CMK (cell line): ENCODE measurements around the gene RPS10.

Experiments
- DNase-seq: peaks from one replicate; pipeline ENCODE4 v3.0.0-alpha.2; 2010; ENCODE audit warnings: low read depth

Gene RPS10

DNA sequence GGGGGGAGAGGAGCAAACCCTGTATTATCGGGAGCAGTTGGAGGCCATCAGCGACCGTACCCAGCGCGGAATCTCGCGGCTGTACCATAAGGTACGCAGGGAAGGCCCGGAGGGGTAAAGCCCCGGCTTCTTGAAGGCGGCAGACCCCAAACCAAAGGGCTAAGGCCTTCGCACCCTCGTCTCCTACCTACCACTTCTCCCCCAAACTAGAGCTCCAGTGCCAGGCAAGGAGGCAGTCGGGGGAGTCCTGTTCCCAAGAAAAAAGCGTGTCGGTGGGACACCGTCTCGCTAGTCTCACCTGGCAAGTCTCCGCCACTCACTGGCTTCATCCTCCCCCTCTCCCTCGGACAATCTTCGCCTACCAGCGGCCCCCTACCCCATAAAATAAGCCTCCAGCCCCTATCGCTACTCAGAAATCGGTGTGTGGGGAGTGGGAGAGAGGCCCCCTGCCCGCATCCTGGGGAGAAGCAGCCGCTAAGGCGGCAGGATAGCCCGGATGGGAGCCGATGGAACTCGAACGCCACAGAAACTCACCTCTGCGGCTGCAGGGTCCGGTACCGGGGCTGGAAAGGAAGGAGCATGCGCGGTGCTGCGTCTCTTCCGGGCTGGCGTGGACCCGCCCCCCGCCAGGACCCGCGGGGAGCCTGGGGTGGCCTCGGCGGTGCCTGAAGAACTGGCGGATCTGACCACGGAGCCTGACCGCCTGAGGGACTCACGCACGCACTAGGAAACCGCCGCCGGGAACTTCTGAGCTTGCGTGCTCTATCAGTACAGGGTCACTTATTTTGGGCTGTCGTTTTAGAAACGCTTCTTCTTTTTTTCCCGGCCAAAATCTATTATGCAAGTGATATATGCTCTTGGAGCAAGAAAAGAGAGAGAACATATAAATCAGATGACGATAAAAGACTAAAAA, at the start of gene RPS10:
TSS of gene RPS10 (minus strand) at position 572 of the 913 bp plus-strand sequence. CDS start 848 bp downstream, outside the sequence.
- DNase-seq = peak; percentile 80

DNA sequence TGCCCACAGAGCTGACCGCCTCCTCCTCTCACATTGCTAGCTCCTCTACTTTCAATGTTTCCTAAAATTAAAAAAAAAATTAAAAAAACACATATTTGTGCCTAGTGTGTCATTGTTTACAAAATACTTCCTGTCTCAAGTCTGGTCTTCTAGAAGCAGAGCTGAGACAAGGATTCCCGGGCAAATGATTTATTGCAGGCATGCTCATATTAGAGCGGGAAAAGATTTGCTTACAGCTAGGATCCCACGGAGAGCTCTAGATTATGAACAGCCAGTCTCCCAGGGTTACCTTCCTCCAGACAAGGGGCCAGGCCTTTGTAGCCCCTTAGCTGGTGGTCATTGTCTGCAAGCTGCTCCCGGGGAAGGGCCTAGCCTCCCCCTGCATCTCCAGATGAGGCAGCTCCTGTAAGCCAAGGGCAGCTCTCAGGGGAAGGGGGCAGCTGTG, 49.4 kb upstream of the RPS10 start:
- DNase-seq = no peak

DNA sequence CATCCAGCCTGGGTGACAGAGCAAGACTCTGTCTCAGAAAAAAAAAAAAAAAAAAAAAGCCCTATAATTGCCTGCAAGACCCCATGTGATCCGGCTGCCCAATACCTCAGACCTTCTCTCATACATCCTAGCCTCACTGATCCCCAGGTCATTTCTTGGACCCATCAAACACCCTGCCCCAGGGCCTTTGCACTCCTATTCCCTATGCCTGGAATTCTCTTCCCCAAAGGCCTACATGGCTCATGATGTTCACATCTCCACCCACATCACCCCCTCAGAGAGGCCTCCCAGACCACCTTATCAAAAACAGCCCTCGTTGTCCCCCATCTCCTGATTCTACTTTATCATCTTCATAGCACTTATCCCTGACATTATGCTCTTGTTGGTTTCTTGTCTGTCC, 48.9 kb upstream of the RPS10 start:
- no peak for DNase-seq

DNA sequence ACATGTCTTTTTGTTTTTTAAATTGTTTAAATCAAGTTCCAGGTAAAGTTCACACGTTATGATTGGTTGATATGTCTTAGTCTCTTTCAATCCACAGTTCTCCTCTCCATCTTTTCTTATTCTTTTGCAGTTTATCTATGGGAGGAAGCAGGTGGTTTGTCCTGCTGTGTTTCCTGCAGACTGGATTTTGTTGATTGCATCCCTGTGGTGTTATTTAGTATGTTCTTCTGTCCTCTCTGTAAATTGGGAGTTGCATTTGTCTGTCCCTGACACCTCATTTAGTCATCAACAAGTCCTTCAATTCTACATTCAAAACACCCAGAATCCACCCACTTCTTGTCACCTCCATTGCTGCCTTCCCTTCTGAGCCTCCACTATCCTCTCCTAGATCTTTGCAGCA, 48.1 kb upstream of the RPS10 start:
- DNase-seq = no peak

DNA sequence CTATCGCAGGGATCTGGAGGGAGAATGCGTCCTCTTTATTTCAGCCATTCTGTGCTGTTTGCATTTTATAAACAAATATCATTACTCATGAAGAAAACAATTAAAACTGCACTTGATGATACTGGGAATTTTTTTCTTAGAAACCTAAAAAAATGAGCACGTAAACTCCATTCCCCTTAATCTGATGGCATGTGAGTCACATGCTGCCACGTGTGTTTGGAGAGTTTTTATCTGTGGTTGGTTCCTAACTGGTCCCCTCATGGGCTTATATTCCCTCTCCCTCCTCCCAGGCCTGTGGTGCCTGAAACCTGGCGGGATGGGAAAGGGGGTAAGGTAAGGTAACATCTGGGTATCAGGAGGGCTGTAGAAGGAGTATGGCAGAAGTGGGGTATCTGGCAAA, 46.6 kb upstream of the RPS10 start:
- no peak for DNase-seq

DNA sequence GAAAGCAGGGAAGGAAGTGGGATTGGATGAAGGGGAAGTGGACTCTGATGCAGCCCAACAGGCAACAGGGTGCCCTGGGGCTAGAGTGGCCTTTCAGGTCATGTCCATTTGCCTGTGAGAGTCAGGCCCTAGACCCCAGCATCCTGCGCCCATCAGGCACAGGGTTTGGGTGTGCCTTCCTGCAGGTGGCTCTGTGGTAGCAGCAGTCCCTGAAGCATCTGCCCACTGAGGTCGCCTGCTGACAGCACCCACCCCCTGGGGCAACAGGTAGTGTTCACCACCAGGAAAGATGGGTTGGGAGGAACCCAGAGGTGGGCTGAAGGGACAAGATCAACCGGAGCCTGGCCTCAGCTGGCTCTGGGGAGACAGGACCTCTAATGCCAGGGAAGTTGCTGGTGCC, 43.6 kb upstream of the RPS10 start:
- no peak for DNase-seq

DNA sequence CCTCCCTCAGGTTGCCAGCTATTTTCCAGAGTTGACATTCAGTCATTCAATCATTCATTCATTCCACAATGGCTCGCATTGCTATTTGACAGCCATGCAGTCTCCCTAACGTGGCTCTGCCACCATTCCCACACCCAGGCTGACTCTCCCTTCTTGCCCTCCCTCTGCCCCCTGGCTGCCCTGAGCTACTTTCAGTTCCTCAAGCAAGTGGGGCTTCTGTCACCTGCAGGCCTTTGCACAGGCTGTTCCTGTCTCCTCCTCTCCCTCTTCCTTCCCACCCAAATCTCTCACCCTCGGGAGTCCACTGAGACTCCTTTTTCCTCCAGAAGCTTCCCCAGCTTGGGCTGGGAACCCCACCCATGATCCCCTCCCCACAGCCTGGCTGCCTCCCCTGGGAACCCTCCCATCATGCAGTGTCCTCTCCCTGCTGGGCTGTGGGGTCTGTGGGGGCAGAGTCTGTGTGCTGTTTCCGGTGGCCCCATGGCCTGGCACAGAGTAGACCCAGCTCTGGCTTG, 42.6 kb upstream of the RPS10 start:
- no peak for DNase-seq

DNA sequence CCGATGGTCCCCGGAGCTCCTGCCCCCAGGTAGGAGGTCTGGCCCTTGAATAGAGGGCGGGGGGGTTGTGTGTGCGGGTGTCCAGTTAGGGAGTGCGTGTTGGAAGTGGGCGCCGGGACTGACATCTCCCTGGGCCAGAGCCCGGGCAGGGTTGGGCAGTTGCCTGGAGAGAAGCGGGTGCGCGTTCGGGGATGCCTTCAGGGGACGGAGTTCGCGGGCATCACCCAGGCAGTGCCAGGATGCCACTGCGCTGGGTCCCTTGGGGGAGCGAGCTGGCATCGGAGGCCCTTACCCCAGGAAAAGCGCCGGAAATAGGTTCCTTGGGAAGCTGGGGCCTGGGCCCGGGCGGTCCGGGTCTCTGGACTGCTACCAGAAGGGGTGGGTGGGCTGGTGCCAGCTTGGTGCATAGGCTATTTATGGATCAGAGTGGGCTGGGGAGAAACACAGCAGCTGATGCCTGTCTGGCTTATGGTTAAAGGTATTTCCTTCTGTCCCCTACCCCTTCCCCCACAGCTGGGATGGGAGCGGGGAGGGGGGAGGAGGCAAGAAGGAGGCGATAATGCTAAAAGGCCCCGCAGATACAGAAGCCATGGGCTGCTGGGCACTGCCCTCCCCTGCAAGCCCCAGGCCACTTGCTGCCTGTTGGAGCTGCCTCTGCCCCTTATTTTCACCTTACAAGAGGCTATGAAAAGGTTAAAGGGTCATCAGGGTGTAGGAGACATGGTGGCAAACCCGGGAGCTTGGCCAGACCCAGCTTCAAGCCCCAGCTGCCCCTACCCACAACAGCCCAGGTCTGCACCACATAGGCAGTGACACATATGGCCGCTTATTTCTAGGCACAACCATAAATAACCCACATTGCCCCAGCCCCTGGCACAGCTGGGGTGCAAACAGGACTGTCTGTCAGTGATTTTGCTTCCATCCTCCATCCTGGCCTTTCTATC, 40.6 kb upstream of the RPS10 start:
- no peak for DNase-seq

DNA sequence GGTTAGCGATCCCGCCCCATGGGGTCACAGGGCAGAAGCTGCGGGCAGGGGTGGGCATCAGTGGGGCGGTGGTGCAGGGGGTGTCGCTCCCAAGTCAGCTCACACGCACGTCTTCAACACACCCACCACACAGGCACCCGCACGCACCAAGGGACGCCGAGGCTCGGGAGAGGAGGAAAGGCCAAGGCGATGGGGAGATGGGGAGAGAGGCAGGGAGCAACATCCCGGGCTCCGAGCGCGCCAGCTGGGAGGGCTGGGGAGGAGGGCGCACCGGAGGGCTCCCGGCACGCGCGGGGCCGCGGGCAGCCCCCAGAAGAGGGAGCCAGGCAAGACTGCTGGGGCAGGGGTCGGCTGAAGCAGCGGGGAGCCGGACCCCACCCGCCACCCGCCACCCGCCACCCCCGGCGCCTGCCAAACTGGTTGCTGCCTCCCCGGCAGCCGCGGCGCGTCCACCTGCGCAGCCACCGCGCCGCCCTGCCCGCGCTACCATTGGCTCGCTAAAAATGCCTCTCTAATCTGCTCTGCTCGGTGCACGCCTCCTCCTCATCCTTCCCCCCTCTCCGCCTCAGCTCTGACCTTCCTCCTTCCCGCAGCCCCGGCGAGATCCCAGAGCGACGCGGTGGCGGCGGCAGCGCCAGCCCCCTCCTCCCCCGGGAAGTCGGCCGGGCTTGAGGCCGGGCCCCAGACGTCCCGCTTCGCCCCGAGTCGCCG, 39.8 kb upstream of the RPS10 start, which contains the start of gene PACSIN1:
TSS of gene PACSIN1 (plus strand) at position 546 of the 711 bp plus-strand sequence. CDS start 60,230 bp downstream, outside the sequence.
- no peak for DNase-seq

DNA sequence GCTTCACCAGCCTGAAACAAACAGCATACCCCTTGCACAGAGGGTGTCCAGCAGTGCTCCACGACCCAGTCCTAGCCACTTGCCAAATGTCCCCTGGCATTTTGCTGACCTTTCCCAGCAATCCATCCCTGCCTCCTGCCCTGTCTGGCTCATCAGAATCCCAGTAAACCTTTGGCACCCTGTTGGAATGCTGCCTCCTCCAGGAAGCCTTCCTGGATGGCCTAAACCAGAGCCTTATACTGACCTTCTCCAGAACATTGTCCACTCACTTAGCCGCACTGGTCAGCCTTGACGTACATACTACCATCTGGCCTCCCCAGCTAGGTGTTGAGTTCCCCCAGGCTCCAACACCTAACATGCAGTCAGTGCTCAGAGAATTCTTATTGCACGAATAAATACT, 38.0 kb upstream of the RPS10 start:
- DNase-seq = no peak

DNA sequence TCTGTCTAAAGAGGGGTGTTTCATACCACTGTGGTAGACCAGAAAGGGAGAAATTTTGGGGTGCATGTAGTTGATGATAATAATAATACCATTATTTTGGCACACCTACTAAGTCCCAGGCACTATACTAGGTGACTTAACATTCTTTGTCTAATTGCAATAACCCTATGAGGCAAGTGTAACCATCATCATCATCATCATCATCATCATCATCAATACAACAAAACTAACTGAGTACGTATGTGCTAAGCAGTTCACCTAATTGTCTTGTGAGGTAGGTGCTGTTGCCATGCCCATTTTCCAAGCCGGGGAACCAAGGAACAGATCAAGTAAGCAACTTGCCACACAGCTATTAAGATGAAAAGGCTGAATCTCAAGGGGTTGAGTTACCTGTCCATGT, 37.4 kb upstream of the RPS10 start:
- no peak for DNase-seq

DNA sequence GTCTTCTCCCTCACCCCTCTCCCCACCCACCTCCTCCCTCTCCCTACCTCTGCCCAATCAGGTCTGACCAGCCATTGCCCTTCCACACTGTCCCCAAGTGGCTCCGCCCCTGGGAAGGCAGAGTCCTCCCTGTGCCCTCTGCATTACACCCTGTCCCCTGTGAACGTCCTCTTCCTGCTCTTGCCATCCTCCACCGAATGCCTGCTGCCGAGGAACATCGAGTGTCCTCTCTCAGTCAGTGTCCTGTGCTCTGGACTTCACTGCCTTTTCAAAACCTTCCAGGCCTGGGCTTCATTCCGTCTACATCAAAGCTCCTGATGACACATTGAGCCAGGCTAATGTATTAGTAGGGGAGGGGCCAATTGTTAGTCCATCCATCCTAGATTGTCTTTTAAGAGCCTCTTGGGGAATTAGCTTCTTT, 36.7 kb upstream of the RPS10 start:
- DNase-seq = peak; percentile 57

DNA sequence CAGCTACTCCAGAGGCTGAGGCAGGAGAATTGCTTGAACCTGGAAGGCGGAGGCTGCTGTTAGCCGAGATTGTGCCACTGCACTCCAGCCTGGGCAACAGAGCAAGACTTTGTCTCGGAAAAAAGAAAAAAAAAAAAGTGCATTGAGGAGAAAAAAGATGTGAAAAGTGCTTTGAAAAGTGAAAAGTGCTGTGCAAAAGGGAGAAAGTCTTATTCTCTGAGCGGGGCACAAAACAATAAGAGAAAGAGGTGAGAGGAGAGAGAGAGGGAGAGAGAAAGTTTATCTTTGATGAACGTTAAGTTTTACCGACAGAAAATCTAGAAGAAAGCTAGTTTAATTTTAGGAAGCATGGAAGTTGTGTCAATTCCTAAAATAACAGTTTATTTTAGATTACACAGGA, 36.1 kb upstream of the RPS10 start:
- no peak for DNase-seq

DNA sequence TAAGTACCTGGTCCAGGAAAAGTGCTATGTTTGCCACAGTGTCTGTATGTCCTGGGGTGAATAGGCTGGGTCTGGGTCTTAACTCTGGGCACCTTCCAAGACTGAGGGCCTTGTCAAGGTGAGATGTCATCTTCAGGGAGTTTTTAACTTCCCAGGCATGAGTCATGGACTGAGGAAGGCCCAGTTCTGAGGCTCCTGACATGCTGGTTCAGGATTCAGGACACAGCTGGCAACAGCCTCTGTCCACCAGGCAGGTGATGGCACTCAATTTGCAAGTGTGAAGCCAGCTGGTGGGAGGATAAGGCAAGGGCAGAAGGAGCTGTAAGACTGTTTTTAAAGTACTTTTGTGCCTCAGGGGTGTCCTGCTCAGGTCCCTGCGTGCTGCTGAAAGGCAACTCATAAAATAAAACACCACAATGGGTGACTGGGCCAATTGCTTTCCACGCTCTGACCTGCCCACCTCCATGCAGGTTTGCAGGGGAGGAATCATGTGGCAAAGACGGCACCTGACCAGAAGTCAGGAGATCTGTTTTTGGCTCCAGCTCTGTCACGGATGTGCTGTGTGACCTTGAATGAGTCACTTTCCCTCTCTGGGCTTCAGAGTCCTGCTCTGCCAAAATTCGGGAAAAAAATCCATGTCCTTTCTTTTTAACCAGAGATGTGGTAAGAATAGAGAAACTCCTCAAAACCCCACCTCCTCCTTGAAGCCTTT, 35.1 kb upstream of the RPS10 start:
- DNase-seq = no peak

DNA sequence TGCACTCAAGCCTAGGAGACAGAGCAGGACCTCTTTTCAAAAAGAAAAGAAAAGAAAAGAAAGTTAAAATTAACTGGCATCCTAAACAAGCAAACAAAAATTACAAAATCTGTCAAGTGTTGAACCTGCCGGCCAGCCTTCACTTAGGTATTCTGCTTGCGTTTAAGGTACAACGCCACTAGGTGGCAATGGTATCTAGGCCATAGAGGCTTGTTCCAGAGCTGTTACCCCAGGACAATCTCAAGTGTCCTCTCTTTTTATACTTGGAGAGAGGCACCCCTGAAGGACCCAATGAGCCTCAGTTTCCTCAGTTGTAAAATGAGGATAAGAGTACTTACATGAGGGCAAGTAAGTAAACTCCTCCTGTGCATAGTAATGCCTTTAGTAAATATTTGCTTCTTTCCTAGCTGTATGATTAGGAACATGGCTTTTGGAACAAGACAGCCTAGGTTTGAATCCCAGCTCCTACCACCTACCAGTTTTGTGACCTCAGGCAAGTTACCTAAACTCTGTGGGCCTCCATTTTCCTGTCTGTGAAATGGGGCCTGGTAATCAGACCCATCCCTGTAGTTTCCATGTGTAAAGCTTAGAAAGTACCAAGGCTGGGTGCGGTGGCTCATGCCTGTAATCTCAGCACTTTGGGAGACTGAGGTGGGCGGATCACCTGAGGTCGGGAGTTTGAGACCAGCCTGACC, 34.2 kb upstream of the RPS10 start:
- DNase-seq = peak; percentile 41

DNA sequence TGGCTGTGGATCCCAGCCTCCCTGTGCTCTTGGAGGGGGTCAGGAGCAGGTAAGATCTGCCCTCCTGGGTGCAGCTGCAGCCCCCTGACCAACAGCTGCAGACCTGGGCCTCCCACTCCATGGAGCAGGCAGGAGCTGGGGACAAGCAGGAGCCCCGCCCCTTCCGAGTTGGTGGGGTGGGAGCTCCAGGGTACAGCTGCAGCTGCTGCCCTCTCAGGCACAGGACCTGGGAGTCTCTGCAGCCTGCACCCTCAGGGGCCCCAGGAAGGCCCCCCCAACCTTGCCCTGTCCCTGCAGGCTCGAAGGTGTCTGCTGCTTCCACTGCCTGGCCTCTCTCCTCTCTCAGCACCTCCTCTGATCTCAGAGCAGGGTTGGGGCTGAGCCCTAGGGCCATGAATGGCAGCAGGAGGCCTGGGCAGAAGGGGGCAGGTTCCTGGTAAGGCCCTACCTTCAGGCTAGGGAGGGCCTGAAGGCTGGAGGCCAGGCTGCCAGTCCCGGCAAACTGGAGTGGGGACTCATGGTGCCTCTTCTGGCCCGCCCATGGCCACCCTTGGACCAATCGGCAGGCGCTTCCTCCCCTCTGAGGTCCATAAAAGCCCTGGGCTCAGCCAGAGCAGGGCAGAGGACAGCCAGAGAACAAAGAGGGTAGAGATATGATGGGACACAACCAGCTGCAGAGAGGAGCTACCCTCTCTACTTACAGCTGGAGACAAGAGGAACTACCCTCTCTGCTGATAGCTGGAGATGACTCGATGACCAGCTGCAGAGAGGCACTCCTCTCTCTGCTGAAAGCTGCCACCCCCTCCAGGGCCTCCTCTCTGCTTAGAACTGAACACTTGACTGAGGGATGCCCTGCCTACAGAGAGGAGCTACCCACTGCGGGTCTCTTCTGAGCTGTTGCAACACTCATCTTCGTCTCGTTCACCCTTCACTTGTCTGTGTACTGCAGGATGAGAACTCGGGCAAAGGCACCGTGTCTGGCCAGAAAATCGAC, 32.2 kb upstream of the RPS10 start:
- DNase-seq = no peak

DNA sequence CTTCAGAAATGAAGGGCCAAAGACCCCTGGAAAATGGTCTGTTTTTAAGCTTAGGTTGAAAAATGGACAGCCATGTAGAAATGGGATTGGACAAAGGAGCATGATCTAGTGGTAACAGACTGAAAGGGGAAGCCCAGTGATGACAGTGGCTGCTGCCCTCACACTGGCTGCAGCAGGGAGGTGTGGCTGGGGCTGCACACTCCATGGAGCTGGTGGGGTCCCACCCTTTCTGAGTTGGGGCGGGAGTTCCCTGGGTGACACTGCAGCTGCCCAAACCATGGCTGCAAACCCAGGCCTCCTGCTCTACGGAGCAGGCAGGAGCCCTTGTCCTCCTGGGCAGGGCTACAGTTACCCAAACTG, 31.5 kb upstream of the RPS10 start:
- no peak for DNase-seq

DNA sequence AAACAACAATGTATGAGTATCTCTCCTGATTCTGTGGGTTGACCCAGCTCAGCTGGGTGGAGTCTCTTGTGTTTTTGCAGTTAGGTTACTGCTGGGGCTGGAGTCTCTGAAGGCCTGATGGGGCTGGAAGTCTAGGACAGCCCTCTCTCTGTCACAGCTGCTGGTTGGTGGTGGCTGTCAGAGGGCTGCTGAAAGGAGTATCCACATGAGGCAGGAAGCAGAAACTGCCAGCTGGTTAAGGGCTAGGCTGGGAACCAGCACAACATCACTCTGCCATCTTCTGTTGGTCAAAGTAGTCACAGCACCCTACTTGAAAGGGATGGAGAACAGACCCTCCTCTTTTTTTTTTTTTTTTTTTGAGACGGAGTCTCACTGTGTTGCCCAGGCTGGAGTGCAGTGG, 30.0 kb upstream of the RPS10 start:
- DNase-seq = no peak

DNA sequence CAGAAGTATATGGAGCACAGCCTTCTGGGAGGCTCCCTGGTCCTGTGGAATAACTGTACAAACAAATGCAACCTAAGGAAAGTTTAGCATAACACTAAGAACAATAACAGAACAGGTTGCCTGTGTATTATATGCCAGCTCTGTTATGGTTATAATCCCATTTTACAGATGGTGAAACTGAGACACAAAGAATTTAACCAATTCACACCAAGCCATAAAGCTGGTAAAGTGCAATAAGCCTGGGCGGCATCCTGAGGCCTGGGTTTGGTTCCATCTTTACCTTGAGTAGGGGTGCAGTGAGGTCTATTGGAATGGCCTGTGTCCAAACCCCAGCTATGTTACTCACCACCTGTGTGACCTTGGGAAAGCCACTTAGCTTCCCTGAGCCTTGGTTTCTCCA, 25.3 kb upstream of the RPS10 start:
- no peak for DNase-seq
